Prostate gland (tissue), 2 donors: ENCODE data around the gene ZC3H12D. TPM values are rescaled to one million over a fixed set of nuclear protein-coding genes. Genes with fewer than 3 reads are reported as not detected.

Source experiments
- DNase-seq: peaks from one replicate; pipeline ENCODE4 v3.0.0-alpha.2; 2019; ENCODE audit warnings: low spot score
- H3K27ac ChIP-seq, 2 donors: fragments of 200-600 bp; sonication (generic); 2 replicates each; pipeline ENCODE4 v1.5.1; 2017 to 2019
- H3K27me3 ChIP-seq: fragments of 200-600 bp; sonication (generic); replicated peaks from 2 replicates; pipeline ENCODE4 v1.5.1; 2019; ENCODE audit not compliant: insufficient read depth
- H3K36me3 ChIP-seq, 2 donors: fragments of 200-600 bp; sonication (generic); 1 replicate in 1 of 2; 2 replicates in 1 of 2; pipeline versions ENCODE4 v1.5.1 to v1.8.1; 2017 to 2019
- H3K4me1 ChIP-seq: fragments of 200-600 bp; sonication (generic); replicated peaks from 2 replicates; pipeline ENCODE4 v1.5.1; 2019
- H3K4me3 ChIP-seq, 2 donors: fragments of 200-600 bp; sonication (generic); 2 replicates each; pipeline ENCODE4 v1.5.1; 2017 to 2019
- H3K9me3 ChIP-seq: fragments of 200-600 bp; sonication (generic); 2 replicates; pipeline ENCODE4 v1.5.1; 2017
- POLR2A ChIP-seq: fragments of 450-650 bp; IDR thresholded peaks from one replicate; pipeline ENCODE4 v1.6.1; 2016; ENCODE audit warnings: antibody characterized with exemption, mild to moderate bottlenecking
- POLR2AphosphoS5 ChIP-seq: sonication (generic); formaldehyde crosslinking; IDR thresholded peaks from one replicate; pipeline ENCODE4 v1.6.1; 2017; ENCODE audit warnings: antibody characterized with exemption
- WGBS: methylation state at CpG from one replicate; pipeline ENCODE4 v1.1.5; 2018; 5-methylcytosine and 5-hydroxymethylcytosine counted together
- intact Hi-C: fragments of 100-400 bp; cut with DNase I; formaldehyde crosslinking; loops from one replicate; pipeline ENCODE4 v1.14.2; 2022
- total RNA-seq, 2 donors: library from RNA; depleted of rRNA; stranded (reverse); fragments of >200 nt; gene quantifications; one replicate each; pipeline ENCODE4 v1.1.0, GENCODE V29; 2016
- TF ChIP-seq, protein P1 (sequence below), 4 experiments: fragments of 200-600 bp in 2 of 4; fragments of 450-650 bp in 2 of 4; sonication (generic) in 2 of 4; IDR thresholded peaks; 1 replicate in 3 of 4; 2 replicates in 1 of 4; pipeline ENCODE4 v1.5.1; 2016 to 2019; ENCODE audit warnings: antibody characterized with exemption in 4 of 4, mild to moderate bottlenecking in 2 of 4, moderate library complexity in 2 of 4

ZC3H12D gene
- 1 to 10 TPM; 1.5 to 3.5 TPM for total RNA-seq

DNA sequence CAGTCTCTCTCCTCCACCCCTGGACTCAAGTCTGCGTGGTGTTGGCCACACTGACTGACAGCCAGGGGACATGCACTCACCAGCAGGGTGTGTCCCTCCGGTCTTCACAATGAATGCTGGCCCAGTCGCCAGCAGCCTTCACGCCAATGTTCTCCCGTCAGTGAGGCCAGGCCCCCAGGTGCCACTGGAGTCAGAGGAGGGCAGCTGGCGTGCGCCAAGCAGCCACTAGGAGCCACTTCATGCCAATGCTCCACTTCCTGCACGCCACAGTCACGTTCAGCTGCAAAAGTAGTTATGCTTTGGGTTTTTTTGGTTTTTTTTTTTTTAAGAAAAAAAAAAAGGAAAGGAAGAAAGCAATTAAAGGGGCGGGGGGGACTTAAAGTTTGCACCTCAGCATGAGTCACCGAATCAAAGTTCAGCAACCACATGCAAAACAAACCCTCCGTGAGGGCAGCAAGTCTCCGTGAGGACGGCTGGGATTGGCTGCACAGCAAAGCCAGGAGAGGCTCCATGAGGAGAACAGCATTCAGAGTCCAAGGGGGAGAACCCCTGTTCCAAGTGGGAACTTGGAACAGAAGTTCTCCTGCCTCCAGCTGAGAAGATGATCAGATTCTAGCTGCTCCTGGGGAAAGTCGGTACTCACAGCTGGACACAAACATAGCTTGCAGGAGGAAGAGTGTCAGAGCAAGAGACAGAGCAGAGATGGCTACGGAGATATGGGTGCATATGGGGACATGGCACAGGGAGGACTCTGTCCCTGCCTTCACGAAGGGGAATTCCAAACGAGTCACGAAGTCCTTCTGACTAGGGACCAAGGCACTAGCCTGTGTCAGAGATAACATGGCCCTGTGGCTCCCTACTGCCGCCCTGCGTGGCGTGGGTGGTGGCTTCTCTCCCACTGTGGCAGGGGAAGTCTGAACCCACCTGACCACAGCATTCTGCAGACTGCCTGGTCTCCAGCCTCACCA, at the start of gene ZC3H12D:
TSS of gene ZC3H12D (minus strand) at position 282 of the 968 bp plus-strand sequence. CDS start 10,471 bp downstream, outside the sequence.
- no peak for DNase-seq
- Histone ChIP-seq H3K27ac (no peak within 1 kb of the TSS), H3K9me3 (no peaks in the 10 kb centered on the region), H3K4me1 (no peaks in the 10 kb centered on the region), H3K4me3 (no peak within 1 kb of the TSS), H3K27me3 (no peaks in the 10 kb centered on the region), H3K36me3 (no peaks in the 10 kb centered on the region)
- WGBS = 72% methylated on average over 22 of the region's 22 CpGs
- TF ChIP-seq, protein P1, sequence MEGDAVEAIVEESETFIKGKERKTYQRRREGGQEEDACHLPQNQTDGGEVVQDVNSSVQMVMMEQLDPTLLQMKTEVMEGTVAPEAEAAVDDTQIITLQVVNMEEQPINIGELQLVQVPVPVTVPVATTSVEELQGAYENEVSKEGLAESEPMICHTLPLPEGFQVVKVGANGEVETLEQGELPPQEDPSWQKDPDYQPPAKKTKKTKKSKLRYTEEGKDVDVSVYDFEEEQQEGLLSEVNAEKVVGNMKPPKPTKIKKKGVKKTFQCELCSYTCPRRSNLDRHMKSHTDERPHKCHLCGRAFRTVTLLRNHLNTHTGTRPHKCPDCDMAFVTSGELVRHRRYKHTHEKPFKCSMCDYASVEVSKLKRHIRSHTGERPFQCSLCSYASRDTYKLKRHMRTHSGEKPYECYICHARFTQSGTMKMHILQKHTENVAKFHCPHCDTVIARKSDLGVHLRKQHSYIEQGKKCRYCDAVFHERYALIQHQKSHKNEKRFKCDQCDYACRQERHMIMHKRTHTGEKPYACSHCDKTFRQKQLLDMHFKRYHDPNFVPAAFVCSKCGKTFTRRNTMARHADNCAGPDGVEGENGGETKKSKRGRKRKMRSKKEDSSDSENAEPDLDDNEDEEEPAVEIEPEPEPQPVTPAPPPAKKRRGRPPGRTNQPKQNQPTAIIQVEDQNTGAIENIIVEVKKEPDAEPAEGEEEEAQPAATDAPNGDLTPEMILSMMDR (IDR thresholded peaks at IDR 0.05) = no peak
- no peak for TF ChIP-seq POLR2A
- TF ChIP-seq POLR2AphosphoS5 = no peak
- intact Hi-C loops = no loop called here

DNA sequence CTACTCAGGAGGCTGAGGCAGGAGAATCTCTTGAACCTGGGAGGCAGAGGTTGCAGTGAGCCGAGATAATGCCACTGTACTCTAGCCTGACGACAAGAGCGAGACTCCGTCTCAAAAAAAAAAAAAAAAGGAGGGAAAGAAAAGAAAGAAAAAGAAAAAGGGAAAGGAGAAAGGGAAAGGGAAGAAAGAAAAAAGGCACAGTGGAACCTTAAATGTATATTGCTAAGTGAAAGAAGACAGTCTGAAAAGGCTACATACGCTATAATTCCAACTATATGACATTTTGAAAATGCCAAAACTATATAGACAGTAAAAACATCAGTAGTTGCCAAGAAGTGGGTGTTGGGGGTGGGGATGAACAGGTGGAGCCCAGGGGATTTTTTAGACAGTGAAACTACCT, 44.8 kb upstream of the ZC3H12D start:
- Histone ChIP-seq H3K27ac (no peak overlapping the region), H3K9me3 (no peaks in the 10 kb centered on the region), H3K4me3 (no peak overlapping the region), H3K27me3 (no peaks in the 10 kb centered on the region), H3K36me3 (no peaks in the 10 kb centered on the region), H3K4me1 (no peaks in the 10 kb centered on the region)
- DNase-seq = no peak
- no peak for TF ChIP-seq POLR2A
- TF ChIP-seq, protein P1 (IDR thresholded peaks at IDR 0.05) = no peak
- no peak for TF ChIP-seq POLR2AphosphoS5
- intact Hi-C loops = no loop called here
- 99% methylated on average over 5 of the region's 5 CpGs for WGBS

DNA sequence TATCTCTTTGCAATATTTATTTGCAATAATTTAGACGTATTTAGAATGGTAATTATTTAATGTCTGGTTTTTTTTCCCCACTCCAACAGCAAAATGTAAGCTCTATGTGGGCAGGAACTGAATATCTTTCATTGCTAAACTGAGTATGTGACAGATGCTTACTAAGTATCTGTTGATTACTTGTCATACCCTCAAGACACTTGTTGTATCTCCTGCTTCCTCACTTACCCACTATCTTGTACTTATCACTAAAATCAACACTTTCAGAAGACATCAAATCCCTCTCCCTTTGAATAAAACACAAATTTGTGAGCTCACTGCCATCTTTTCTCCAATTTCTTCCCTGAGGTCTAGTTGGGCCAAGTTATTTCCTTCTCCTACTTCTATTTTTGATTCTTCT, 30.7 kb upstream of the ZC3H12D start:
- TF ChIP-seq, protein P1 (IDR thresholded peaks at IDR 0.05) = no peak
- TF ChIP-seq POLR2AphosphoS5 (no peak), POLR2A (no peak)
- 95% methylated on average over 1 of the region's 1 CpG for WGBS
- no peaks in the 10 kb centered on the region for H3K4me1 ChIP-seq
- no peak overlapping the region for H3K27ac ChIP-seq
- H3K9me3 ChIP-seq = no peaks in the 10 kb centered on the region
- intact Hi-C loops = loop anchor here (5.0 kb wide), 2 partner anchors 83 to 488 kb away; no protein-coding TSS in a partner anchor
- H3K27me3 ChIP-seq = no peaks in the 10 kb centered on the region
- H3K4me3 ChIP-seq = no peak overlapping the region
- DNase-seq = no peak
- no peaks in the 10 kb centered on the region for H3K36me3 ChIP-seq

GRCh38 chr6:149513915-149514314, 29.1 kb upstream of the ZC3H12D start:
- 85% methylated on average over 5 of the region's 5 CpGs for WGBS
- intact Hi-C loops = no loop called here
- Histone ChIP-seq H3K36me3 (no peaks in the 10 kb centered on the region), H3K27ac (no peak overlapping the region), H3K4me3 (no peak overlapping the region), H3K4me1 (no peaks in the 10 kb centered on the region), H3K9me3 (no peaks in the 10 kb centered on the region), H3K27me3 (no peaks in the 10 kb centered on the region)
- no peak for DNase-seq
- TF ChIP-seq POLR2AphosphoS5 = no peak
- TF ChIP-seq, protein P1 (IDR thresholded peaks at IDR 0.05) = no peak
- no peak for TF ChIP-seq POLR2A
